Kidney epithelial cell (primary cell): Measurements from ENCODE around the gene DAO. TPM values are rescaled to one million over a fixed set of nuclear protein-coding genes. Genes with fewer than 3 reads are reported as not detected.

Source experiments
- DNase-seq: peaks from one replicate; pipeline ENCODE4 v3.0.0-alpha.2; 2010; ENCODE audit warnings: low read depth
- H3K27me3 ChIP-seq: 2 replicates; pipeline ENCODE4 v1.6.0; 2011; ENCODE audit warnings: low read length; ENCODE audit not compliant: control insufficient read depth, insufficient read depth
- H3K36me3 ChIP-seq: 2 replicates; pipeline ENCODE4 v1.5.1; 2011; ENCODE audit warnings: low read length; ENCODE audit not compliant: control insufficient read depth, insufficient read depth
- H3K4me3 ChIP-seq: 2 replicates; pipeline ENCODE4 v1.5.1; 2011; ENCODE audit warnings: low read depth, mild to moderate bottlenecking, control low read depth, low read length
- total RNA-seq: library from RNA; depleted of rRNA; stranded (reverse); fragments of >200 nt; gene quantifications from 2 replicates; pipeline ENCODE4 v1.2.3, GENCODE V29; 2015
- TF ChIP-seq, protein P1 (sequence below): IDR thresholded peaks from 2 replicates; pipeline ENCODE4 v1.5.1; 2011; ENCODE audit warnings: mild to moderate bottlenecking, moderate library complexity, low read length, control low read depth, inconsistent platforms; ENCODE audit not compliant: insufficient read depth, poor library complexity, severe bottlenecking

DAO gene
- total RNA-seq, 1 donor from 2014 or later: not detected

DNA sequence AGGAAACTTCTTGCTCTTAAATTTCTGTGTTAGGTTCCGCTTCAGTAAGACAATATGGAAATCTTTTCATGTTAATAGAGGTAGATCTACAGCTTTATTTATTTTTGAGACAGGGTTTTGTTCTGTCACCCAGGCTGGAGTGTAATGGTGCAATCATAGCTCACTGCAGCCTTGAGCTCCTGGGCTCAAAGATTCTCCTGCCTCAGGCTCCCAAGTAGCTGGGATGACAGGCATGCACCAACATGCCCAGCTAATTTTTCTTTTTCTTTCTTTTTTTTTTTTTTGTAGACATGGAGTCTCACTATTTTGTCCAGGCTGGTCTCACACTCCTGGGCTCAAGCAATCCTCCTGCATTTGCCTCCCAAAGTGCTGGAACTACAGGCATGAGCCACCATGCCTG lies 70.1 kb downstream of the DAO start:
- Histone ChIP-seq H3K4me3 (no peak overlapping the region), H3K27me3 (no peaks in the 10 kb centered on the region), H3K36me3 (no peaks in the 10 kb centered on the region)
- no peak for DNase-seq
- TF ChIP-seq, protein P1, sequence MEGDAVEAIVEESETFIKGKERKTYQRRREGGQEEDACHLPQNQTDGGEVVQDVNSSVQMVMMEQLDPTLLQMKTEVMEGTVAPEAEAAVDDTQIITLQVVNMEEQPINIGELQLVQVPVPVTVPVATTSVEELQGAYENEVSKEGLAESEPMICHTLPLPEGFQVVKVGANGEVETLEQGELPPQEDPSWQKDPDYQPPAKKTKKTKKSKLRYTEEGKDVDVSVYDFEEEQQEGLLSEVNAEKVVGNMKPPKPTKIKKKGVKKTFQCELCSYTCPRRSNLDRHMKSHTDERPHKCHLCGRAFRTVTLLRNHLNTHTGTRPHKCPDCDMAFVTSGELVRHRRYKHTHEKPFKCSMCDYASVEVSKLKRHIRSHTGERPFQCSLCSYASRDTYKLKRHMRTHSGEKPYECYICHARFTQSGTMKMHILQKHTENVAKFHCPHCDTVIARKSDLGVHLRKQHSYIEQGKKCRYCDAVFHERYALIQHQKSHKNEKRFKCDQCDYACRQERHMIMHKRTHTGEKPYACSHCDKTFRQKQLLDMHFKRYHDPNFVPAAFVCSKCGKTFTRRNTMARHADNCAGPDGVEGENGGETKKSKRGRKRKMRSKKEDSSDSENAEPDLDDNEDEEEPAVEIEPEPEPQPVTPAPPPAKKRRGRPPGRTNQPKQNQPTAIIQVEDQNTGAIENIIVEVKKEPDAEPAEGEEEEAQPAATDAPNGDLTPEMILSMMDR: no peak

Other genes with a start within 250 kb of the DAO start
- gene SELPLG, start 246.2 kb upstream of the DAO start, total RNA-seq: 0.34 and 0.42 TPM in 2 replicates
- 164 TPM in 2 replicates for gene CORO1C, start 148.6 kb upstream of the DAO start, total RNA-seq
- gene SSH1, start 22.5 kb upstream of the DAO start, total RNA-seq: 18.6 and 21.4 TPM in 2 replicates
- gene SVOP, start 141.0 kb downstream of the DAO start, total RNA-seq: not detected in 2 replicates
- gene USP30, start 172.5 kb downstream of the DAO start, total RNA-seq: 9.4 TPM in 2 replicates
- 30.2 and 36.8 TPM in 2 replicates for gene ALKBH2, start 213.4 kb downstream of the DAO start, total RNA-seq
- gene UNG, start 217.5 kb downstream of the DAO start, total RNA-seq: 38.2 and 49.3 TPM in 2 replicates
- 0.84 and 1.9 TPM in 2 replicates for gene ACACB, start 236.5 kb downstream of the DAO start, total RNA-seq